M059J (cell line): ENCODE data around the gene ACOD1. TPM values are rescaled to one million over a fixed set of nuclear protein-coding genes. Genes with fewer than 3 reads are reported as not detected.
"Not testable (repeated sequence)": the region's sequence is repeated elsewhere in the genome, so short reads cannot be mapped to it uniquely, and the experiment has no call there.

Experiments
- DNase-seq: peaks from one replicate; pipeline ENCODE4 v3.0.0-alpha.2; 2012; ENCODE audit warnings: low read depth
- total RNA-seq: library from RNA; depleted of rRNA; stranded (reverse); fragments of >200 nt; shearing (Covaris generic); gene quantifications from 2 replicates; pipeline ENCODE4 v1.2.3, GENCODE V29; 2014; rRNA removed

Gene ACOD1
- not detected in 2 replicates for total RNA-seq

GRCh38 chr13:76948149-76948548, at the start of gene ACOD1:
Gene ACOD1 (plus strand): TSS chr13:76948511. CDS start chr13:76948559, 48 bp downstream.
- DNase-seq = no peak

GRCh38 chr13:76899066-76899465, 49.2 kb upstream of the ACOD1 start:
- DNase-seq = not testable (repeated sequence)

DNA sequence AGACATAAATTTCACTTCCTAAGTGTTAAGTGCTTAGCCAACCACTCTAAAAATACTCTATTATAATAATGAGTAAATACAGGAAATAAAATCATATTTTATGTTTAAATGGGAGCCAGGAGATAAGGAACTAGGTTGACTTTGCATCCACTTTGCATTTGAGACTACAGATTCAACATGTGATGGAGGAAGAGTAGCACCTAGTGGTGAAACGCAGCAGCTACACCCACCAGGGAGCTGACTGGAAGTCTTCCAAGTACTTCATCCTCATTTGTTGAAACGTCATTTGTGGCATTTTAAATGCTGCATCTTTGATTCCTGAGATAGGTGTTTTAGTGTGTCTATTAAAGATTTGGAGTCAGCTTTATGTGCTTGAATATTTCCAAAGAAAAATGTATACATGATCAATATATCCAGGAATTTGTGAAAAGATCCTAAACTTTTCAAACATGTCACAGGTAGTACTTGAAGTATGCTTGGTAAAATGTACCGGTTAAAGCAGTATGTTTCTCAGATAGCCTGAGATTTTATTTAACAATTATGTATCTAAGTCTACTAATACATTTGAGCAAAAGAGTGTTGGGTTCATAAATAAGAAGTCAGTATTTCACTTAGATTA, 44.7 kb upstream of the ACOD1 start:
- peak; percentile 58 for DNase-seq

DNA sequence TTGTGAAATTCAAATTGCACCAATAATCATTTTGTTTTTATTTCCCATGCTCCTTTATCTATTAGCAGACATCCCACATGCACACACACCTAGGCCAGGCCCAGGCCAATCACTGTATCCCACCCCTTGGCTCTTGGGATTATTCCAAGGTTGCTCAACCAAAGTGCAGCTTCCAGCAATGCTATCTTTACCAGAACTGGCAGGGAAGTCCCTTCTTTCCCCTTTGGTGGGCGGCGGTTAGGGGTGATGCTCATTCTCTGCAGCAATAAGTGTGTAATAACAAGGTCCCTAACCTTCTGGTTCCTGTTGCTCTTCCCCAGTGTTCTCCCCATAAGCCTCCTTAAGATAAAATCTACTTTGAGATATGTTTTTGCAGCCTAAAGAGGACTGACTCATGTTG, 43.8 kb upstream of the ACOD1 start:
- no peak for DNase-seq

DNA sequence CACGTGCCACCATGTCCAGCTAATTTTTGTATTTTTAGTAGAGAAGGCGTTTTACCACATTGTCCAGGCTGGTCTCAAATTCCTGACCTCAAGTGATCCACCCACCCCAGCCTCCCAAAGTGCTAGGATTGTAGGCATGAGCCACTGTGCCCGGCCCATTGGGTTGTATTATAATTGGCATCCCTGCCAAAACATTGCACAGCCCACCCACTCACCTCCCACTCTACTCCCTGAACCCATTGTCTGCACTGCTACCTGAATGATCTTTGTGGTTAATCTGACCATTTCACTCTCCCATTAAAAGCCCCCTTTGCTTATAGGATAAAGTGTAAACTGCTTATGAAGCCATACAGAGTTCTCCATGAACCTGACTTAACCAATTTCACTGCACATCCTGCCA, 35.8 kb upstream of the ACOD1 start:
- DNase-seq = no peak

DNA sequence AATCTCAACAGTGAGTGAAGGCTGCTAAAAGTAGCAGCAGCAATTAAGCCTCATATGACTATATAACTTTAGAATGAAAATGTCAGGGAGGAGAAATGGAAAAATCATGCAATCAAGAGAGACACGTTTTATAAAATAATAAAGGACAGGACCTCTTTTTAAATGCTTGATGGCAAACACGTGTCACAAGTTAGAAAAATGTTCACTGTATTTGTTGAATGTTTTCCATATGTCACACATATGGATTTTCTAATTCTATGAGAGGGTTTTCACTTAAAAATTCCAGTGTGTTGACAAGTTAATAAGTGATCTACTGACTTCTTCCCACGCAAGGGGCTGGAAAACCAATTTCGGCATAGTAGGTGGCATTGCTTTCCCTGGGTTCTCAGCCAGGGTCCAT, 34.4 kb upstream of the ACOD1 start:
- no peak for DNase-seq

DNA sequence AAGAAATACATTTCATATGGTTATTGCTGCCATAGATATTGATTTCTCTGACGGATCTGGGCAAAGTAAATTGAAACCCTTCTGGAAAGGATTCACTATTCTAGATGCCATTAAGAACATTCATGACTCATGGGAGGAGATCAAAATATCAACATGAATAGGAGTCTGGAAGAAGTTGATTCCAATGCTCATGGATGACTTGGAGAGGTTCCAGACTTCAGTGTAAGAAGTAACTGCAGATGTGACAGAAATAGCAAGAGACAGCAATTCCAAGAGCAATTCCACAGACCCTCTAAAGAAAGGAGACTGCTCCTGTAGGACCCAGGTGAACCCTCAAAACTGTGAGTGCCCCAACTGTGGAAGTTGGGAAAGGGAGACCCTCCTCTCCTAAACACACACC, 31.2 kb upstream of the ACOD1 start:
- DNase-seq = peak; percentile 44

- peak; percentile 74 for DNase-seq
Observed at GRCh38 chr13:76917755-76918481, 30.4 kb upstream of the ACOD1 start.

DNA sequence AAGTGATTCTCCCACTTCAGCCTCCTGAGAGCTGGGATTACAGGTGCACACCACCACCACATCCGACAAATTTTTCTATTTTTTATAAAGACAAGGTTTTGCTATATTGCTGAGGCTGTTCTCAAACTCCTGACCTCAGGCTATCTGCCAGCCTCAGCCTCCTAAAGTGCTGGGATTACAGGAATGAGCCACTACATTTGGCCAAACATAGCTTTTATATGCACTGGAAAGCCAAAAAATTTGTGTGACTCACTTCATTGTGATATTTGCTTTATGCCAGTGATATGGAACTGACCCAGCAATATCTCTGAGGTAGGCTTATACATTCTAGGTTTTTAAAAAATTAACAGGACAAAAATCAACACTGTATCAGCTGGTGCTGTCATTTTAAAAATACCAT, 26.8 kb upstream of the ACOD1 start:
- peak; percentile 34 for DNase-seq

GRCh38 chr13:76925115-76925514, 23.2 kb upstream of the ACOD1 start:
- DNase-seq = peak; percentile 17

- DNase-seq = no peak
Observed at GRCh38 chr13:76927955-76928354, 20.4 kb upstream of the ACOD1 start.

- DNase-seq = no peak
Observed at GRCh38 chr13:76928456-76928855, 19.9 kb upstream of the ACOD1 start.

GRCh38 chr13:76929320-76929719, 19.0 kb upstream of the ACOD1 start:
- no peak for DNase-seq

GRCh38 chr13:76929851-76930374, 18.4 kb upstream of the ACOD1 start:
- DNase-seq = no peak

DNA sequence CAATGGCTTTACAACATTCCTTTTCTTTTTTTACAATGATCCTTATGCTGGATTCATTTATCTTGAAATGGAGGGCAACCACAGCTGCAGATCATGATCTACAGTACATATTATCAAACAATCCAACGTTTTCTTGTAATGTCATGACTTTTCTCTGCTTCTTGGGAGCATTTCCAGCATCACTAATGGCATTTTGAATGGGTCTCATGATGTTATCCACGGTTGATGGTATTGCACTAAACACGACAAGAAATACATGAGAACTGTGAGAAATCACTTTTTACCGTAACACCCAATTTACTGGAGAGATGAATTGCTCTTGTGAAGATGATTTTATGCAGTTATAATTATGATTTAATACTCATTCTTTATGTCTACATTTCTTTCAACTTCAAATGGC, 16.2 kb upstream of the ACOD1 start:
- DNase-seq = no peak

GRCh38 chr13:76934671-76935070, 13.6 kb upstream of the ACOD1 start:
- DNase-seq = no peak

GRCh38 chr13:76936763-76937162, 11.5 kb upstream of the ACOD1 start:
- DNase-seq = peak; percentile 6

GRCh38 chr13:76937281-76937820, 11.0 kb upstream of the ACOD1 start:
- peak; percentile 90 for DNase-seq

GRCh38 chr13:76939215-76939614, 9.1 kb upstream of the ACOD1 start:
- no peak for DNase-seq

GRCh38 chr13:76942363-76942762, 5.9 kb upstream of the ACOD1 start:
- no peak for DNase-seq

- DNase-seq = no peak
Observed at GRCh38 chr13:76943646-76944045, 4.7 kb upstream of the ACOD1 start.

DNA sequence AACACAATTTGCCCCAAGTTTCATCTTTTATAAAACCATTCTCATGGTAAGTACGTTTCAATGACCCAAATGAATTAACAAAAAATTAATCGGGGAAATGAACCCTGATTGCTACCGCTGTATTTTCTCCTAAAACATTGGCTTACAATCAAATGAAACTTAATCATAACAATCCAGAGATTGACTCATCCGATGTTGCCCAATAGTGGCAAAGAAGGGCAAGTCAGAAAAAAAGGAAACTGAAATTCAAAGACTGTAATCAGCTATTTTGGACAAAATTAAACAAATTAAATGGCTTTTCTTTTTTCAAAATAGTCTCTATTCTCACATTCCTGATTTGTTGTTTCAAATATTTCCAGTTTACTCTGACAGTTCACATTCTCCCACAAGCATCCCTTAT, 3.9 kb upstream of the ACOD1 start:
- DNase-seq = peak; percentile 70

- DNase-seq = no peak
Observed at GRCh38 chr13:76950101-76950500, 1.8 kb downstream of the ACOD1 start.
